ENCODE measurements around the gene ABTB2. TPM values are rescaled to one million over a fixed set of nuclear protein-coding genes. Genes with fewer than 3 reads are reported as not detected.

ABTB2 gene
- total RNA-seq, 1 experiment from 2014 or later: 5.5 TPM

- Histone ChIP-seq H4K91ac (ENCODE audit: insufficient read length, low read depth, low read length) (no peak overlapping the region), H3K14ac (ENCODE audit: insufficient read depth, low read length) (no peak overlapping the region), H2BK12ac (ENCODE audit: insufficient read length, low read depth, low read length) (no peak overlapping the region), H3K56ac (ENCODE audit: insufficient read length, low read depth, low read length) (no peak overlapping the region), H2BK5ac (ENCODE audit: insufficient read length, low read length) (no peak overlapping the region), H3T11ph (ENCODE audit: low read length) (no peak overlapping the region), H2AFZ (ENCODE audit: low read length) (no peak overlapping the region), H3K4me2 (ENCODE audit: insufficient read depth, insufficient read length, low read length) (no peak overlapping the region), H3K79me2 (ENCODE audit: insufficient read depth, low read length) (no peaks in the 10 kb centered on the region), H3K4ac (ENCODE audit: low read depth, low read length) (no peak overlapping the region), H3K9ac (ENCODE audit: extremely low read depth, insufficient read length, low read length) (no peak overlapping the region), H3K79me1 (ENCODE audit: insufficient read depth, low read depth, low read length, poor library complexity, severe bottlenecking) (peaks cover 2% of the 10 kb centered on the region), H2BK120ac (ENCODE audit: low read depth, low read length, poor library complexity, severe bottlenecking) (no peak overlapping the region), H2BK20ac (ENCODE audit: low read depth, low read length, poor library complexity, severe bottlenecking) (no peak overlapping the region), H3K23me2 (ENCODE audit: insufficient read length, low read depth, low read length, poor library complexity, severe bottlenecking) (no peaks in the 10 kb centered on the region), H3K4me1 (ENCODE audit: insufficient read depth, low read length) (peaks cover 4% of the 10 kb centered on the region; the same call in 1 of the 2 replicates), H3K27ac (ENCODE audit: insufficient read length, low read depth, low read length) (no peak overlapping the region), H3K23ac (ENCODE audit: insufficient read length, low read depth, low read length) (no peak overlapping the region), H4K8ac (replicated peaks; ENCODE audit: insufficient read length, low read depth, low read length) (no peak overlapping the region), H4K5ac (ENCODE audit: insufficient read length, low read depth, low read length) (no peak overlapping the region), H4K20me1 (ENCODE audit: control insufficient read depth, insufficient read depth, insufficient read length) (no peaks in the 10 kb centered on the region), H3K9me3 (ENCODE audit: control insufficient read depth, low read depth, low read length) (no peaks in the 10 kb centered on the region), H3K27me3 (ENCODE audit: insufficient read depth, low read length) (no peaks in the 10 kb centered on the region), H2BK15ac (ENCODE audit: low read depth, low read length) (no peak overlapping the region), H2AK5ac (ENCODE audit: insufficient read length, low read length) (no peak overlapping the region), H3K18ac (ENCODE audit: insufficient read length, low read depth, low read length) (no peak overlapping the region)
- Mint-ChIP-seq H3K9me3 (no peaks in the 10 kb centered on the region), H3K4me1 (peaks cover 30 to 37% of the 10 kb centered on the region in 2 experiments), H3K36me3 (ENCODE audit: insufficient read depth in 1 of 3, low read depth in 3 of 3) (no peaks in the 10 kb centered on the region), H3K27ac (0 out of 7 replicates have a peak overlapping the region, but pooled peaks of 1 of the 3 experiments have one; percentile 18), H3K27me3 (ENCODE audit: low read depth) (no peaks in the 10 kb centered on the region), H3K4me3 (0 out of 5 replicates have a peak overlapping the region, but pooled peaks of 1 of the 2 experiments have one; percentile 5)
- DNase-seq: no peak
- WGBS (ENCODE audit: extremely low coverage, insufficient read length, low lambda C conversion rate): no CpG with 5 or more reads among the region's 11 CpGs
- no peak for TF ChIP-seq CTCF (conservative IDR thresholded peaks at IDR 0.05)
Observed at GRCh38 chr11:34299284-34299972, 58.4 kb downstream of the ABTB2 start.
